Activated CD8-positive, alpha-beta memory T cell treated with anti-CD3 and anti-CD28 coated beads for 4 hours (primary cell): ENCODE measurements around the gene PREX1.
A peak's percentile ranks its signal among the peaks of the same experiment; 100 is the strongest.

Experiments
- DNase-seq, 2 donors: peaks; one replicate each; pipeline ENCODE4 v3.0.0-alpha.2; 2020; ENCODE audit warnings: low read depth in 2 of 2

The PREX1 gene

DNA sequence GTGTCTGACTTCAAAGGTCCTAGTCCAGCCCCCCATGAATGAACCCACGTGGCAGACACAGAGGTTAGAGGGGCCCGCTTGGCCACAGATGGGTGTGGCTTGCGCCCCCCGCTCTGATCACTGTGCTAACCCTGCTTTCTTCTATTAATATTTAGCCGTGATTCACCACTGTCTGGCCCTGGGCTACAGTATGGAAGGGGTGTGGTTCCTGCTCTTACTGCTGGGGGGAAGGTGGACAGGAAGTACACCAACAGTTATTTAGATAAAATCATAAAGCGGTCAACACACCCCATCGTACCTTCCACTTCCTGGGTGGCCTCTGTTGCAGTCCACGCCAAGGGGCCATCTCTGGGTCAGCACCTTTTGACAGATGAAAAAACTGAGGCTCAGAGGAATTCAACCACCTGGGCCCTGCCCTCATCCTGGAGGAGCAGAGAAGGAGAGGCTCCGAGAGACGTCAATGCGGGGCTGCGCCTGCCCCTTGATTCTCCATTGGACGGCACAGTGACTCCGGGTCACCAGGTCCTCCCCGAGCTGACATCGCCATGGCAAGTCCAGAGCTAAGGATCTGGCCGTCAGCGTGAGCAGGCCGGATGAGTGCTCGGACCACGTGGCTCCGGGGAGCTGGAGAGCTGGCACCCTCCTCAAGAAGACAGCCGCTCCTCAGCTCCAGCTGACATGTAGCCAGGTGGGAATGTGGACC, 206.3 kb downstream of the PREX1 start:
- no peak for DNase-seq

DNA sequence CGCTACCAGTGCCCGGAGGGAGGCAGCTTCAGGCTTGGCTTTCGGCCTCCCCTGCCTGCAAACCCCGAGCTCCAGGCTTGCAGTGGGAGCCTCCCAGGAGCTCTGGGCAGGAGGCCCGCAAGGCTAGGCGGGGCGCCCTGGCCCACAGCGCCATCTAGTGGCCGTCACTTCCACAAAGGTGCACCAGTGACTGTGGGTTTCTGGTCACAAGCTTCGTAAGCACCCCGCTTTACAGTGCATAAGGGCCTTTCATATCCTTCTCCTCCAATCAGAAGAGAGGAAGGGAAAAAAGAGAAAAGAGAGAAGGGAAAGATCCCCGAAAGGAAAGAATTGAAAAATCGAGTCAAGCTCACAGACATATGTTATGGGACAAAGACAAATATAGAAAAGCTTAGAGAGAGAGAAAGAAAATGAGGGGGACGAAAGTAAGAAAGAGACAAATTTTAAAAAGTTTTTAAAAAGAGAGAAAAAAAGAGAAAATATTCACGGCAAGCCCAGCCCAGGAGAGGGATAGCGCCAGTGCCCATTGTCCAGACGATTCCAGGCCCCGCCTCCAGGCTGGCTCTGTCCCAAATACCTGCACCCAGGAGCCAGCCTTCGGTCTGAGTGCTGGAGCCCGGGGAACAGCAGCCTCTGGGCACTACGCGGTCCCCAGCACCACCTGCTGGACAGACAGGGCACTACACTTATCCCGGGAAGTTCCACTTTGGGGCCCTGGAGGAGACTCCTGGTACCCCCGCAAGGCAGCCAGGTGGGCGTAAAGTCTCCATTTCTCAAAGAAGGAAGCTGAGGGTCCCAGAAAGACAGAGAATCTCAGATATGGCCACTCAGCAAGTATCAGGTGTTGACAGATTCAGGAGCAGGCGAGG, 207.1 kb downstream of the PREX1 start:
- peak; percentile 19 to 35 for DNase-seq

DNA sequence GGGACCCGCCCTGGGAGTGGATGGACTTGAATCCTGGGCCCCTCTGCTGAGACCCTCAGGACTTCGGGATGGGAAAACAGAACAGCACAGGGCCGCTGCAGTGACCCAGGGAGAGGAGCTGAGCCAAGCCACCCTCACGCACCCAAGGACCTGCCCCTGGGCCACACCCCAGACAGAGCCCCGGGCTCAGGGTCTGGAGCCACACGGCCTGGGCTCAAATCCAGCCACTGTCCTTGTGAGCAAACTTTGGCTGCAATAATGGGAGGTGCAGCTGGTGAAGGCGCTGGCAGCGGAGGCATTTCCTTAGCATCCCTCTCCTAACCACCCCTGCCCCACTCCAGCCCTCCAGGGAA, 207.7 kb downstream of the PREX1 start:
- DNase-seq: no peak

DNA sequence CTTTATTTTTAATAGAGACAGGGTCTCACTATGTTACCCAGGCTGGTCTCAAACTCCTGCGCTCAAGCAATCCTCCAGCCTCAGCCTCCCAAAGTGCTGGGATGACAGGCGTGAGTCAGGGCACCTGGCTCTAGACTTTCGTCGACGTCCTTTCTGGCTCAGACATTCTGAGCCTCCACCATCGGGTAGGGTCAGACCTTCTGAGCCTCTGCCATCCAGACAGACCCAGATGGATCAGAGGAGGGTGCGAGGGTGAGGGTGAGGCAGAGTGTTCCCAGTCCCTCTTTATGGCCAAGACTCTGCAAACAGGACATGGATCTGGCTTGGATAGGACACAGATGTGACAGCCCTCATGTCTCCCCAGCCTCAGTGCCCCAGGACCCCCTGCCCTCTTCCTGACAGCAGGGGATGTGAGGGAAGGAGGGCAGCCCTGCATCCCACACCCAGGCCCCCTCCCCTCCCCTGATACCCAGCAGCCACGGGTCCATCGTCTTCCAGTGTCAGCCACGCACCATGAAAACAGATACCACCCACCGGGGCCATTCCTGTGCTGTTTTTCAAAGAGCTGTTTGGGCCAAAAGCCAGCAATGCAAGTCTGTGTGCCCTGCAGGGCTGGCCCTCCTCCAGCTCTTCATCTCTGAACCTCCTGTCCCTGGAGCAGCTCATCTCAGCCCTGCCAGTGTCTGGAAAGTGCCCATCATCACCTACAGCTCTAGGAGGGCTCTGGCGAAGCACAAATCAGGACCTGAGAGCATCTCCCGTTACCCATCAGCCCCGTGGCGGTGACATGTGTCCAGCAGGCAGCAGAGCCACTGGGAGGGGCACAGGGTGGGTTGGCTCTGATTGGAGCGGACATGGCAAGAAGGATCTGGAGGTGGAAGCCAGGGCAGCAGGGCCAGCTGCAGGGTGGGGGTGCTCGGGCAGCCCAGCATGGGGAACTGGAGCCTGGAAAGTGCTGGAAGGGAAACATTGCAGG, 208.4 kb downstream of the PREX1 start:
- DNase-seq: no peak

DNA sequence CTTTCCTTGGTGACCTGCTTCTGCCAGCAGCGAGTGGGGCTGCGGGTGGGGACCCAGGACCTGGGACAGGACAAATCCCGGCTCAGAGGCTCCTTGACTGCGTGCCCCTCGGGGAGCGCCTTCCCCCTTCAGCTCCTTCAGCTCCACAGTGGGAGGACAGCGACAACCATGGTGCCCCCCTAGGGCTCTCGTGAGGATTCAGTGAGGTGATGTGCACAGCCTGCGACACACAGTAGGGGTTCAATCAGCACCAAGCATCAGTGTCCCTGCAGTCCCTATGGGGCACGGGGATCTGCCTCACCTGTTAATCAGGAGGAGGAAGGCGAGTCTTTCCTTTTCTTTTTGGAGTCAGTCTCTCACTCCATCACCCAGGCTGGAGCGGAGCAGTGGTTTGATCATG, 209.2 kb downstream of the PREX1 start:
- no peak for DNase-seq

DNA sequence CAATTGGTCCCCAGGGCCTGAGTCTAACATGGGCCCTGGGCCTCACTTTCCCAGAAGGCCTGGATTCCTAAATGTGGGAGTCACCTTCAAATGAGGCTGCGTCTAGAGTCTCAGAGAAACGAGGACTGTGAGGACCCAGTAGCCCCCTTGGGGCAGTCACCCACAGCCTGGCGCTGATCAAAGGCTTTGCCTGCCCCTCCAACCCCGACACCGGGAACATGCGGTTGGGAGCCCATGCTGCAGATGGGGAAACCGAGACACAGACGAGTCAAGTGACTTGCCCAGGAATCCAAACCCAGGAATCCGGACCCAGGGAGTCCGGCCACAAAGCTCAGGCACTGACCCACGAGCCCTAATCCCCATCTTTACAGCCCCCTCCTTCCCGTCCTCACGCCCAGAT, 209.7 kb downstream of the PREX1 start:
- DNase-seq: no peak

DNA sequence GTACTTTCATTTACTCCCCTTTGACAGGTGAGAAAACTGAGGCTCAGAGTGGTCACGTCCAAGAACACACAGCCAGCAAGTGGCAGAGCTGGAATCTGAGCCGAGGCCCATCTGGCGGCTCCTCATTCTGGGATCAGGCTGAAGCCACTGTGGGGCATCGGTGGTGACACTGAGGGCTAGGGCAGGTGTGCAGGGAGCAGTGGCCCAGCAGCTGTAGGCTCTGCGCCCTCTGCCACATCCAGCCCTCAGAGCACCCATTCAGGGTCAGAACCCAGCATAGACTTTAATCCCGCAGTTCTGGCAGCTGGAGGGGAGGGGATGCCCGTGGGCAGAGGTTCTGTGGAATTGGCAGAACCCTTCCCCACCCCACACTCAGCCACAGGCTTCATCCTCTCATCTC, 210.3 kb downstream of the PREX1 start:
- DNase-seq: no peak

DNA sequence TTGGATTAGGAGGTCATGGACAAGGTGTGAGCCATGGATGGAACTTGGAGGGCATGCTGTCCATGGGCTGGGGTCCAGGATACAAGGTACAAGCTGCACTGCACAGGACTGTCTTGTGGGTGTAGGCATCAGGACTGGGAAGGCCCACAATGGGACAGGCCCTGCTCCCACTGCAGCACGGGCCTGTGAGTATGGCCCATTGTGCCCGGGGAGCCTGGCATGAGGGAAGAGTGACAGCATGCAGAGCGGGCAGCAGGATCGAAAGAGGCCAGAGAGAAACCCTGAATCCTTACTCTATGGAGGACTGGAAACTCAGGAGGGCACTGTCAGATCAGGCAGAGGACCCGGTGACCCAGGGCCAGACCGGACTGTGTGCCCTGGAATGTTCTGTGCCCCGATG, 211.3 kb downstream of the PREX1 start:
- no peak for DNase-seq

DNA sequence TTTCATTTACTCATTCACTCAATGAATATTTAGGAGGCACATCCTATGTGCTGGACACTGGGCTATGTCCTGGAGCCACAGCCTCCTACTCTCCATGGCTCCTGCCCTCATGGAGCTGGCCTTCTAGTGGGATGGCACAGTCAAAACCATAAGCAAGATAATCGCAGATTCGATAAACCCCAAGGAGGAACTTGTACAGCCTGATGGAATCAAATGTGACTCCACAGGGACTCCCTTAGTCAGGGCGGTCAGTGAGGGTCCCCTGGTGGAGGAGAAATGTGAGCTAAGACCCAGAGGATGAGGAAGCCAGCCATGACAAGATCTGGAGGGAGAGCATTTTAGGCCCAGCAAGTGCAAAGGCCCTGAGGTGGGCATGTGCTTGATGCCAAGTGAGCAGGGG, 211.9 kb downstream of the PREX1 start:
- no peak for DNase-seq

DNA sequence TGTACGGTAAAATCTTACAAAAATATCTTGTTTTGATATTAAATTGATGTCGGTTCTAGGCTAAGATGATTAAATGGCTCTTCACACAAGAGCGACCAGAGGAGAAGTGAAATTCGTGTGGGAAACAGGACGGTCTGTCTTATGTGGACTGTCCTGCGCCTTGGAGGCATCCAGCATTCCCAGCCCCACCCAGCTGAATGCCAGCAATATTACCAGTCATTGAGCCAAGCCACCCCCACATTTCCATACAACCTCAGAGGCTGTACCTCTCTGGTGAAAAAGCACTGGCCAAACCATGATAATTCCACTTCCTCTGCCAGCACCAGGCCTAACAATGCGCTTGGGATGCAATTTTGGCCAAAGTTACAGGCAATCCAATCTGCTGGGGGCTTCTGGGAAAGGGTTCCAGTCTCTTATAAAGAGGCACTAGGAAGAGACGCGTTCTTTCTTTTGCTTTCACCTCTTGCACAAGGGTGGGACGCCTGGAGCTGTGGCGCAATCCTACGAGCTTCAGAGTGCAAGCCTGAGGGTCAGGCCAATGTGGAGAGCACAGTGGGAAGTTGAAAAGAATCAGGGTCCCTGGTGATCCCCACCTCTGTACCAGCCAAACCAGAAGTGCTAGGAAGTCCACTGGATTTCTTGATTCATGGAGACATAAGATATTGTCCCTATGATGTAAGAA, 213.1 kb downstream of the PREX1 start:
- no peak for DNase-seq

DNA sequence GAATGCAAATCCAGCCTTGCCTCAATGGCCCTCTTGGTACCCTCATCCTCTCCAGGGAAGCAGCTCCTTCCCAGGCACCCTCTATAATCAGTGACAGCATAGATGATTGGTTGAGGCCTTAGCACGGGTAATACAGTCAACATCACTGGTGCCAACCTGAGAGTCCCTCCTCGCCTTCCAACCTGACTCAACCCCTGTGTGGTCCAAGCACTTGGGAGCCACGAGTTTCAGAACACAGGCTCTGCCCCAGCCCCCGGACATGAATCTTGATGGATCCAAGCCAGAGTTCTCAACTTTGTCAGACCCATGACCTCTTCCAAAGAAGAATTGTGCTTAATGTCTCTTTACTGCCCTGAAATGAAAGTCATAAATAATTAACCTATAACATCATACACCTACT, 213.9 kb downstream of the PREX1 start:
- no peak for DNase-seq

DNA sequence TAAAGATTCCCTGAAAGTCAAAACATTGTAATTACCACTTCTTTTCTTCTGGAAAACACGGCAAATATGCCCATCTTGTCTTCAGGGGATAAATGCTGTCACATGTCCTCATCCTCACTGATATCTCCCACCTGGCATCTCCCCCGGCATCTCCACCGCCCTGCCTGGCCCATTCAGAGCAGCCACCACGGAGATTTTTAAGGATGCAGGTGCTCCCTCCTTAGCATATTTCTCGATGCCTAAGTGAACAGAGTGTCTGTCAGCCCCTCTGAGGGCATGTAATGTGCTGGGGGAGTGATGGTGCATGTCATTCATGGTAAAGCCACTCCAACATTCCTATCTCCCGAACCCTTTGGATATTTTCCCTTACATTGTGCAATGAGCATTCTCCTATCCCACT, 215.5 kb downstream of the PREX1 start:
- no peak for DNase-seq

DNA sequence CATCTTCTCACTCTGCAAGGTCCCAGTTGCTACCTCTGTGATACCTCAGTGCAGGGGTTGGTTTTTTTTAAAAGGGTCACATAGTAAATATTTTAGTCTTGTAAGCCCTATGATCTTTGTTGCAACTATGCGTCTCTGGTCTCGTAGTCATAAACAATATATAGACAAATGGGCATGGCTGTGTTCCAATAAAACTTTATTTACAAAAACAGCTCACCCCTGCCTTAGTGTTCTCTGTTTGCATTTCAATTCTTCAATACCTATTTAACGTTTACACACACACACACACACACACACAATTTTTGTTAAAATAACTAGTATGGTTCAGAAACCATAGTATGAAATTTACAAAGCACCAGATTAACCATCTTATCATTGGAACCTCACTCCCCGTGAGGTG, 216.8 kb downstream of the PREX1 start:
- DNase-seq: no peak

DNA sequence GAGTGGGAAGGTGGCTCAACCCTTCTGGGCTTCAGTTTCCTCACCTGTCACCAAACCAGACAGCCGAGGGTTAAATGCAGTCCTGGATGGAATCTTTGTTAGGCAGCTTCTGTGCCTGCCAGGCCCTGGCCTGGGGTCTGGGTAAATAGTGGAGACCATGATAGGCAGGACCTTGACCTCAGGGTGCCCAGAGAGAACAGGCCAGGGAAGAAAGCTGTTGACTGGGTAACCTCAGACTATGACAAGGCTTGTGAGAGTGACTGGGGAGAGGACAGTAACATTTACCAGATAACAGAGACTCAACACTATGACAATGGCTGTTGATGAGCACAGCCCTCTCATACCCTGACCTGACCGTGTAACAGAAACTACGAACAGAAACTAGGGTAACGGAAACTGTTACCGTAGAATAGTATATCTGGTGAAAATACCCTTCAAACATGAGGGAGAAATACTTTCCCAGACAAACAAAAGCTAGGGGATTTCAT, 218.3 kb downstream of the PREX1 start:
- no peak for DNase-seq

DNA sequence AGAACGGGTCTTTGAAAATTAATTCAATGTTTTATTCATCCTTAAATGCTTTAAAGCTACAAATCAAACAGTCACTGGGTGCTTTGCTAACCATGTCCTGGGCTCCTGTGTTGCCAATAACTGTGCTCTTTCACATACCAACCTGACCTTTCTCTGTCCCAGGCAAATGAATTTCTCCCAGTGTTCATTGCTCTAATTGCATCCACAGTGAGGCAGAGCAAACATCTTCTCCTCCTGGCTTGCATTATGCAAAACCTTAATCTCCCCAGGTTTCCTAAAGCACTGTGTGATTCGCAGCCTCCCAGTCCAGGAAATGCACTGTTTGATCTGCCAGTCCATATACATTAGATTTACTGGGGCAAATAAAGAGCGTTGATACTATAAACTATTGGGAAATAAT, 219.0 kb downstream of the PREX1 start:
- no peak for DNase-seq

DNA sequence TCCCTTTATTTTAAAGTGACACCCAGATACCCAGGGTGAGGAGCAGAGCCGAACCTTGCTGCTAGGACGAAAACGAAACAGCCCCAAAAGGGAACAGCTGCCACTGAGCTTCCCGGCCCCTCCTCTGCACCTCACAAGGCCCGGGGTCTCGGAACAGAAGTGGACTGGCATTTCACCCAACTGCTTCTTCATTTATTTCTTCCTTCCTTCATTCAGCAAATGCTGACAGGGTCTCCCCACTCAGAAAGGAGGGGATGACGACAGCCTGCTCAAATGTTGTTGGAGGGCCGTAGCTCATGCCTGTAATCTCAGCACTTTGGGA, 220.3 kb downstream of the PREX1 start:
- no peak for DNase-seq

DNA sequence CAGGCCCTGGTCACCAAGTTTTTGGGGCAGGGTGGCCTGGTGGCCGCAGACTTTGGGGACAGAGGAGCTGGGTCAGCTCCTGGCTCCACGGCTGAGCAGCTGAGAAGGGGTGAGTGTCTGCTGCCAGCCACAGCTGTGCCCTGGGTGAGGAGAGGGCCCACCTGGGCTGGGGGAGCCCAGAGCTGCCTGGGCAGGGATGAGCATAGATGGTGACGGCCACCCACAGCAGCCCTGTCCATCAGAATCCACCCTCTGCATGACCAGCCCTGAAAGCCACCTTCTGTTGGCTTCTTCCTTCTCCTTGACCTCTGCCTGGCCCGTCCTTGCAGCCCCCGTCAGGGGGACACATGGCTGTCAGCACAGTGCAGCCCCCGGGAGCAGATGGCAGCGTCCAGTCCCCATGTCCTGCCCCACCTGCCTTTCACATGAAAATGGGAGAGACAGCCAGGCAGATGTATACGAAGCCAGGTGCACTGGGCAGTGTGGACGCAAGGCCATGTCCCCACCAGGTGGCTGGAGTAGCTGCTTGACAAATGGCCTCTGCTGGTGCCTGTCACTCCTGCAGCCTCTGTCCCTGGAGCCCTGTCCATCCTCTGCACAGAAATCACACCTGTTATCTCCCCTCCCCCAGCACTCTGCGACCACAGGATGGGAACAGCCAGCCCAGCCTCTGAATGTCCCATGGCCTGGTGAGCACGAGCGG, 220.8 kb downstream of the PREX1 start:
- no peak for DNase-seq

DNA sequence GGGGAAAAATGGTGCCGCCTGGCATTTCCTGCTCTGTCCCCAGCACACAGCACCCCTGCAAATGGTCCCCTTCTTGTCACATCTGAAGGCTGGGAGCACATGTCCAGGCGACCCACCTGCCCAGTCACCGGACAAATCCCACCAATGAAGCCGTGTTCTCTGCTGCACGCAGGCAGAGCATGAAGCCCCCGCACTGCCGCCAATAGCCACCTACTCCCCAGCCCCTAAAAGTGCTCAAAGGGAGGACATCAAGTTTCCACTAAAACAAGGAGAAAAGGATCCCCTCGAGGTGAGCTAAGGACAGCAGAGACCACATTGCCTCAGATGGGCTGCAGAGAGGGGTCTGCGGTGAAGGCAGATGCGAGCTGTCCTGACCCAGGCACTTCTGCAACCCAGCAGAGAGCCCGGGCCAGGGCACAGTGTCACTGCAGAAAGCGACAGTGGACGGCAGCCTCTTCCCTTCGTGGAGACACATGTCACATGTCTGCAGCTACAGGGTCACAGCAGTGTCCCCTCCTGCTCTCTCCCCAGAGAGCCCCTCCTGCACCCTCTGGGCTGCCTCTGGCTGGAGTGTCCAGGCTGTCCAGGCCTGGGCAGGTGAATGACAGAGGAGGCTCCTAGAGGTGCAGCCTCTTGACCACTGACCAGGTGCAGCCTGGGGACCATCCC, 221.5 kb downstream of the PREX1 start:
- DNase-seq: no peak

DNA sequence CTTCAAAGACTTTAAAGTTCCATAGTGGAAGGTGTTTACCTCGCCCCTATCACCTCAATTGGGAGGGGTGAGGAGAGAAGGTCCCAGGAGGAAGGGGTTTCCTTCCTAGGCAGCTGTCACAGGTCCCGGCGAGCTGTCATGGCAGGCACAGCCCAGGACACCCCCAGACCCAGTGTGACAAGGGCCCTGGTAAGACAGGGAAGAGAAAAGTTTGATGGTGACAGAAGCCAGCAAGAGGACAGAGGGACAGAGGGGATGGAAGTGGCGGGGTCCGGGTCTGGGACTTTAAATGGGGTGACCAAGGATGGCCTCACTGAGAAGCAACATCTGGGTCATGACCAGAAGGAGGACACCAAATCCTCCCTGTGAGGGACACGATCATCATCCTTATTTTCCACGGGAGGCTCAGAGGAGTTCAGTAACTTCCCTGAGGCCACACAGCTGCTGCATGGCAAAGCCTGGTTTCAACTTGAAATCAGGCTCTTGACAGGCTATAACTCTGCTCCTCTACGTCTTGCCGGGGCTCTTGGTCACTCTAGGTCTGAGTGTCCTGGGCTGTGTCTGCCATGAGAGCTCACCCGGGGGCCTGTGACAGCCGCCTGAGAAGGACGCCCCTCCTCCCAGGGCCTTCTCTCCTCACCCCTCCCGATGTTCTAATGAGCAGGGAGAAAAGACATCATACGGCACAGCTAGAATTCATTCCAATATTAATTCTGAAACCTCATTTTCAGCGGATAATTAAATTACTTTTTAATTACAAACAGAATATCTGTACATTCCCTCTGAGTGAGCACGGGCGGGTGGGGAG, 222.2 kb downstream of the PREX1 start:
- DNase-seq: no peak

DNA sequence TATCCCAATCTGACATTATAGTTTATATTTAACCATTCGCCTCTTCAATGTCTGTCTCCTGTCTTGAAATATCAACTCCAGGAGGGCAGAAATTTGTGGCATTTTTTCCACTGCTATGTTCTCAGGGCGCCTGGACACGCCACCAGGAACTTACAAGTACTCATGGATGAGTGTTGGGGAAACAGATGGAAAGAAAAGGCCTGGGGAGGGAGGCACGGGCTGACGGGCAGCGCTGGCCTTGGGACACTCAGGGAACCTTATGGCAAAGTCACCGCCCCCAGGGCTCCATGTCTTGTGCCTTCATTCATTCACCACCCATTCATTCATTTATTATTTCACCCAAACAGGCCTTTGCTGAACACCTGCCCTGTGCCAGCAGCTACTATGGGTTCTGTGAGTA, 222.9 kb downstream of the PREX1 start:
- no peak for DNase-seq
